HepG2 (cell line): Measurements from ENCODE around the gene CCDC142. TPM values are rescaled to one million over a fixed set of nuclear protein-coding genes. Genes with fewer than 3 reads are reported as not detected.

Source experiments
- AHR ChIP-seq: IDR thresholded peaks from 2 replicates; pipeline ENCODE4 v1.6.1; 2018; ENCODE audit warnings: missing genetic modification reagents, missing compliant biosample characterization
- CHD4 ChIP-seq: fragments of 200-600 bp; sonication (generic); IDR thresholded peaks from 2 replicates; pipeline ENCODE4 v1.7.0; 2017; ENCODE audit warnings: mild to moderate bottlenecking, low read length, borderline replicate concordance
- DNMT3B ChIP-seq: conservative IDR thresholded peaks from 2 replicates; pipeline ENCODE4 v1.6.1; 2016; ENCODE audit warnings: missing biosample characterization, control low read depth
- HMG20B ChIP-seq: conservative IDR thresholded peaks from 2 replicates; pipeline ENCODE4 v1.6.1; 2016; ENCODE audit warnings: missing genetic modification reagents, missing compliant biosample characterization
- KAT7 ChIP-seq: IDR thresholded peaks from 2 replicates; pipeline ENCODE4 v1.6.1; 2018; ENCODE audit warnings: borderline replicate concordance, missing compliant biosample characterization
- NFYC ChIP-seq: IDR thresholded peaks from 2 replicates; pipeline ENCODE4 v1.6.1; 2016; ENCODE audit warnings: missing genetic modification reagents, missing compliant biosample characterization
- PCBP2 ChIP-seq: fragments of 200-400 bp; formaldehyde crosslinking; optimal IDR thresholded peaks from 2 replicates; pipeline ENCODE3; 2018; ENCODE audit warnings: low read length, low read depth; ENCODE audit not compliant: poor library complexity, severe bottlenecking
- ZNF230 ChIP-seq: sonication (generic); formaldehyde crosslinking; IDR thresholded peaks from 2 replicates; pipeline ENCODE4 v1.4.0; 2020; ENCODE audit warnings: mild to moderate bottlenecking, missing genetic modification reagents
- ZNF264 ChIP-seq: sonication (generic); formaldehyde crosslinking; IDR thresholded peaks from 2 replicates; pipeline ENCODE4 v1.4.0; 2020; ENCODE audit warnings: missing genetic modification reagents
- ZNF382 ChIP-seq: sonication (generic); formaldehyde crosslinking; IDR thresholded peaks from 2 replicates; pipeline ENCODE4 v1.5.0; 2020; ENCODE audit warnings: missing genetic modification reagents, mild to moderate bottlenecking, borderline replicate concordance
- ZNF670 ChIP-seq: sonication (generic); formaldehyde crosslinking; IDR thresholded peaks from 2 replicates; pipeline ENCODE4 v1.8.0; 2022; ENCODE audit warnings: mild to moderate bottlenecking, missing genetic modification reagents, borderline replicate concordance
- ZNF746 ChIP-seq: sonication (generic); formaldehyde crosslinking; IDR thresholded peaks from 2 replicates; pipeline ENCODE4 v1.8.0; 2022; ENCODE audit warnings: mild to moderate bottlenecking, missing genetic modification reagents
- ZNF772 ChIP-seq: sonication (generic); formaldehyde crosslinking; IDR thresholded peaks from 2 replicates; pipeline ENCODE4 v1.5.0; 2020; ENCODE audit warnings: mild to moderate bottlenecking, missing genetic modification reagents
- ZNF790 ChIP-seq: sonication (generic); formaldehyde crosslinking; IDR thresholded peaks from 2 replicates; pipeline ENCODE4 v1.8.0; 2022; ENCODE audit warnings: missing genetic modification reagents, mild to moderate bottlenecking, borderline replicate concordance
- ZNF800 ChIP-seq: sonication (generic); formaldehyde crosslinking; IDR thresholded peaks from 2 replicates; pipeline ENCODE4 v1.4.0; 2020; ENCODE audit warnings: missing genetic modification reagents
- ZNF841 ChIP-seq: sonication (generic); formaldehyde crosslinking; IDR thresholded peaks from 2 replicates; pipeline ENCODE4 v1.8.1; 2023; ENCODE audit warnings: missing genetic modification reagents, borderline replicate concordance
- polyA plus RNA-seq, 8 experiments: library from polyadenylated mRNA; depleted of rRNA in 3 of 8; stranded (reverse) in 7 of 8; unstranded in 1 of 8; fragments of >200 nt; fragmentation: Illumina TruSeq in 4 of 8; extraction: Trizol in 4 of 8; gene quantifications; 2 replicates each; pipeline versions ENCODE4 v1.2.1 to v1.2.3, GENCODE V29; 2011 to 2016; ENCODE audit warnings: low read depth in 4 of 8, missing spikeins in 1 of 8, mixed read lengths in 1 of 8; ENCODE audit not compliant: insufficient read depth in 1 of 8
- total RNA-seq, 5 experiments: library from RNA; depleted of rRNA; stranded (reverse); fragments of >200 nt; fragmentation: Illumina TruSeq; extraction: Trizol; gene quantifications; 2 replicates each; pipeline ENCODE4 v1.2.3, GENCODE V29; 2016; ENCODE audit warnings: low read depth in 1 of 5
- TF ChIP-seq, protein P1 (sequence below): sonication (generic); formaldehyde crosslinking; IDR thresholded peaks from 2 replicates; pipeline ENCODE4 v1.9.0; 2022; ENCODE audit warnings: missing genetic modification reagents, mild to moderate bottlenecking, borderline replicate concordance
- TF ChIP-seq, protein P2 (sequence below): sonication (generic); formaldehyde crosslinking; IDR thresholded peaks from 2 replicates; pipeline ENCODE4 v1.4.0; 2020; ENCODE audit warnings: missing genetic modification reagents; ENCODE audit errors: not compliant biosample characterization
- TF ChIP-seq, protein P3 (sequence below): sonication (generic); formaldehyde crosslinking; IDR thresholded peaks from 2 replicates; pipeline ENCODE4 v1.4.0; 2020; ENCODE audit warnings: mild to moderate bottlenecking, missing genetic modification reagents
- TF ChIP-seq, protein P4 (sequence below): sonication (generic); formaldehyde crosslinking; IDR thresholded peaks from 2 replicates; pipeline ENCODE4 v1.4.0; 2020; ENCODE audit warnings: missing genetic modification reagents

The CCDC142 gene
- total and polyA plus RNA-seq, 2 of the 13 experiments (the other 11 are each of a cell fraction or from before 2014, with no cell fraction given): 14.7 to 30.4 TPM

GRCh38 chr2:74444498-74445318 lies 38.1 kb downstream of the CCDC142 start (continued):
- no peak for TF ChIP-seq ZNF230
- no peak for TF ChIP-seq ZNF670 (CRISPR knock-in tag)
- no peak for TF ChIP-seq ZNF746 (CRISPR knock-in tag)
- TF ChIP-seq, protein P1, sequence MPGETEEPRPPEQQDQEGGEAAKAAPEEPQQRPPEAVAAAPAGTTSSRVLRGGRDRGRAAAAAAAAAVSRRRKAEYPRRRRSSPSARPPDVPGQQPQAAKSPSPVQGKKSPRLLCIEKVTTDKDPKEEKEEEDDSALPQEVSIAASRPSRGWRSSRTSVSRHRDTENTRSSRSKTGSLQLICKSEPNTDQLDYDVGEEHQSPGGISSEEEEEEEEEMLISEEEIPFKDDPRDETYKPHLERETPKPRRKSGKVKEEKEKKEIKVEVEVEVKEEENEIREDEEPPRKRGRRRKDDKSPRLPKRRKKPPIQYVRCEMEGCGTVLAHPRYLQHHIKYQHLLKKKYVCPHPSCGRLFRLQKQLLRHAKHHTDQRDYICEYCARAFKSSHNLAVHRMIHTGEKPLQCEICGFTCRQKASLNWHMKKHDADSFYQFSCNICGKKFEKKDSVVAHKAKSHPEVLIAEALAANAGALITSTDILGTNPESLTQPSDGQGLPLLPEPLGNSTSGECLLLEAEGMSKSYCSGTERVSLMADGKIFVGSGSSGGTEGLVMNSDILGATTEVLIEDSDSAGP (CRISPR knock-in tag): peak; percentile 50; the same call in 1 of the 2 replicates
- no peak for TF ChIP-seq ZNF790
- TF ChIP-seq ZNF264: 0 out of 2 replicates have a peak, but pooled peaks have one; percentile 11
- no peak for TF ChIP-seq NFYC (CRISPR knock-in tag)
- TF ChIP-seq, protein P2, sequence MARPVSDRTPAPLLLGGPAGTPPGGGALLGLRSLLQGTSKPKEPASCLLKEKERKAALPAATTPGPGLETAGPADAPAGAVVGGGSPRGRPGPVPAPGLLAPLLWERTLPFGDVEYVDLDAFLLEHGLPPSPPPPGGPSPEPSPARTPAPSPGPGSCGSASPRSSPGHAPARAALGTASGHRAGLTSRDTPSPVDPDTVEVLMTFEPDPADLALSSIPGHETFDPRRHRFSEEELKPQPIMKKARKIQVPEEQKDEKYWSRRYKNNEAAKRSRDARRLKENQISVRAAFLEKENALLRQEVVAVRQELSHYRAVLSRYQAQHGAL (CRISPR knock-in tag): no peak
- TF ChIP-seq PCBP2: no peak
- TF ChIP-seq, protein P3, sequence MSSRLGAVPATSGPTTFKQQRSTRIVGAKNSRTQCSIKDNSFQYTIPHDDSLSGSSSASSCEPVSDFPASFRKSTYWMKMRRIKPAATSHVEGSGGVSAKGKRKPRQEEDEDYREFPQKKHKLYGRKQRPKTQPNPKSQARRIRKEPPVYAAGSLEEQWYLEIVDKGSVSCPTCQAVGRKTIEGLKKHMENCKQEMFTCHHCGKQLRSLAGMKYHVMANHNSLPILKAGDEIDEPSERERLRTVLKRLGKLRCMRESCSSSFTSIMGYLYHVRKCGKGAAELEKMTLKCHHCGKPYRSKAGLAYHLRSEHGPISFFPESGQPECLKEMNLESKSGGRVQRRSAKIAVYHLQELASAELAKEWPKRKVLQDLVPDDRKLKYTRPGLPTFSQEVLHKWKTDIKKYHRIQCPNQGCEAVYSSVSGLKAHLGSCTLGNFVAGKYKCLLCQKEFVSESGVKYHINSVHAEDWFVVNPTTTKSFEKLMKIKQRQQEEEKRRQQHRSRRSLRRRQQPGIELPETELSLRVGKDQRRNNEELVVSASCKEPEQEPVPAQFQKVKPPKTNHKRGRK (CRISPR knock-in tag): 0 out of 2 replicates have a peak, but pooled peaks have one; percentile 44
- TF ChIP-seq DNMT3B (CRISPR knock-in tag): no peak
- 0 out of 2 replicates have a peak, but pooled peaks have one; percentile 8 for TF ChIP-seq CHD4
- TF ChIP-seq, protein P4, sequence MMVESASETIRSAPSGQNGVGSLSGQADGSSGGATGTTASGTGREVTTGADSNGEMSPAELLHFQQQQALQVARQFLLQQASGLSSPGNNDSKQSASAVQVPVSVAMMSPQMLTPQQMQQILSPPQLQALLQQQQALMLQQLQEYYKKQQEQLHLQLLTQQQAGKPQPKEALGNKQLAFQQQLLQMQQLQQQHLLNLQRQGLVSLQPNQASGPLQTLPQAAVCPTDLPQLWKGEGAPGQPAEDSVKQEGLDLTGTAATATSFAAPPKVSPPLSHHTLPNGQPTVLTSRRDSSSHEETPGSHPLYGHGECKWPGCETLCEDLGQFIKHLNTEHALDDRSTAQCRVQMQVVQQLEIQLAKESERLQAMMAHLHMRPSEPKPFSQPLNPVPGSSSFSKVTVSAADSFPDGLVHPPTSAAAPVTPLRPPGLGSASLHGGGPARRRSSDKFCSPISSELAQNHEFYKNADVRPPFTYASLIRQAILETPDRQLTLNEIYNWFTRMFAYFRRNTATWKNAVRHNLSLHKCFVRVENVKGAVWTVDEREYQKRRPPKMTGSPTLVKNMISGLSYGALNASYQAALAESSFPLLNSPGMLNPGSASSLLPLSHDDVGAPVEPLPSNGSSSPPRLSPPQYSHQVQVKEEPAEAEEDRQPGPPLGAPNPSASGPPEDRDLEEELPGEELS (CRISPR knock-in tag): peak; percentile 54; the same call in 1 of the 2 replicates
- no peak for TF ChIP-seq AHR (CRISPR knock-in tag)
- no peak for TF ChIP-seq HMG20B (CRISPR knock-in tag)
- no peak for TF ChIP-seq ZNF772 (CRISPR knock-in tag)
- no peak for TF ChIP-seq ZNF841
- no peak for TF ChIP-seq ZNF800 (CRISPR knock-in tag)
- no peak for TF ChIP-seq ZNF382
- no peak for TF ChIP-seq KAT7 (CRISPR knock-in tag)
